GM12874 (cell line): ENCODE data around the gene ATG7.

Experiments used
- CTCF ChIP-seq: IDR thresholded peaks from 2 replicates; pipeline ENCODE4 v1.5.1; 2011; ENCODE audit warnings: low read depth, mild to moderate bottlenecking, control low read depth, low read length, moderate library complexity; ENCODE audit not compliant: insufficient read depth

ATG7 gene

GRCh38 chr3:11463591-11463990 is 191.4 kb downstream of the ATG7 start:
- TF ChIP-seq CTCF = no peak

GRCh38 chr3:11464356-11464755 is 192.2 kb downstream of the ATG7 start:
- TF ChIP-seq CTCF = no peak

- TF ChIP-seq CTCF = no peak
These were observed 193.8 kb downstream of the ATG7 start for GRCh38 chr3:11465744-11466616.

- TF ChIP-seq CTCF = no peak
These were observed 195.7 kb downstream of the ATG7 start for GRCh38 chr3:11467875-11468274.

- TF ChIP-seq CTCF = no peak
These were observed 198.0 kb downstream of the ATG7 start for GRCh38 chr3:11470031-11470853.

GRCh38 chr3:11475324-11475723 is 203.1 kb downstream of the ATG7 start:
- no peak for TF ChIP-seq CTCF

GRCh38 chr3:11476735-11477144 is 204.5 kb downstream of the ATG7 start:
- TF ChIP-seq CTCF = no peak
